ENCODE measurements around the gene SGSH.
"Not testable (repeated sequence)": the region's sequence is repeated elsewhere in the genome, so short reads cannot be mapped to it uniquely, and the experiment has no call there.

The SGSH gene

DNA sequence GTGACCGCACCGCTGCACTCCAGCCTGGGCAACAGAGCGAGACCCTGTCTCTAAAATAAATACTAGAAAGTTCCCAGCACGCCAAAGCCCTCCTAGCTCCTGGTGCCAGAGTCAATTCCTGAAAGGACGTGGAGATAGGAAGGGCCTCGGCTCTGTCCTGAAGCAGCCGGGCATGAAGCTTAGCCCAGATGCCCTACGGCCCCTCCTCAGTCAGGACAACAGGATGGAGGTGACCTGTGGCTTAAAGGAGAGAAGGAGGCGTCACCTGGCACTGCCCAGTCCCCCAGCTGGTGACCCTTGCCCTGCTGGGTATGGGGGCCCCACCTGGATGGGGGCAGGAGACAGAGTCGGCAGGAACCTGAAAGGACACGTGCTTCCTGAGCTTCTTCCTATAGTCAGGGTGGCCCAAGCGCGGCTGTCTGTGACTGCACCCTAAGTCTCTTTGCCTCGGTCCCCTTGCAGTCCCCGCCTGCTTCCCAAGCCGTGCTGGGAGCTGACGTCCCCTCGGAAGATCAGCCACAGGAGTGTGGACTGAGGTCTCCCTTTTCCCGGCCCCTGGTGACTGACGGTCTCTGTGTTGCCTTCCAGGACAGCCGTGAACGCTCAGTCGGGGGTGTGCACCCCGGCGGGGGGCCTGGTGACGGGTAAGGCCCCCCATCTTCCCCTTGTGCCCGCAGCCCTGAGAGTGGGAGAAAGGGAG is 25.6 kb upstream of the SGSH start:
- ATAC-seq = no peak
- Mint-ChIP-seq H3K36me3 (peaks cover 18% of the 10 kb centered on the region), H3K9me3 (no peaks in the 10 kb centered on the region), H3K4me1 (no peaks in the 10 kb centered on the region), H3K27me3 (no peaks in the 10 kb centered on the region), H3K27ac (no peak overlapping the region), H3K4me3 (no peak overlapping the region)

DNA sequence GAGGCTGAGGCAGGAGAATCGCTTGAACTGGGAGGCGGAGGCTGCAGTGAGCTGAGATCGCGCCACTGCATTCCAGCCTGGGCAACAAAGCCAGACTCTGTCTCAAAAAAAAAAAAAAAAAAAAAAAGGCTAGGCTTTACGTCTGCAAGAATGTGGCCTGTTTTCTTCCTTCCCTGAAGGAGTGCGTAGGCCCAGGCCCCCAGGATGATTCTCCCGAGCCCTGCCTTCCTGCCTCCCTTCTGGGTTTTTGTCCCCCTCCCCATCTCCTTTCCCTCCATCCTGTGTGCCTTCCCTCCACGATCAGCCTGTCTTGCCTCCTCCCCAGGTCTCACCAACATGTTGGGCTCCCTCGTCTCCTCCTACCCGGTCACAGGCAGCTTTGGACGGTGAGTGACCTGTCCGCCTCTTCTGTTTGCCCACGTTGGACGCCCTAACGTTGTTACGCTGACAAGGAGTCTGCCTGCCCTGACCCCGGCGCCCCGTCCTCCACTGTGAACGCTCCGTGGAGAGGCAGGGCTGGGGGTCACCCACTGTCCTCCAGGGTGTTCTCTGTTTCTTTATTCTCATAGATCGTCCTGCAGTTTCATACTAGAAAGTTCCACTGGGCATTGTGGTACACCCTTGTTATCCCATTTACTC is 24.9 kb upstream of the SGSH start:
- Mint-ChIP-seq H3K27me3 (no peaks in the 10 kb centered on the region), H3K27ac (no peak overlapping the region), H3K4me3 (no peak overlapping the region), H3K36me3 (peaks cover 18% of the 10 kb centered on the region), H3K9me3 (no peaks in the 10 kb centered on the region), H3K4me1 (no peaks in the 10 kb centered on the region)
- no peak for ATAC-seq

DNA sequence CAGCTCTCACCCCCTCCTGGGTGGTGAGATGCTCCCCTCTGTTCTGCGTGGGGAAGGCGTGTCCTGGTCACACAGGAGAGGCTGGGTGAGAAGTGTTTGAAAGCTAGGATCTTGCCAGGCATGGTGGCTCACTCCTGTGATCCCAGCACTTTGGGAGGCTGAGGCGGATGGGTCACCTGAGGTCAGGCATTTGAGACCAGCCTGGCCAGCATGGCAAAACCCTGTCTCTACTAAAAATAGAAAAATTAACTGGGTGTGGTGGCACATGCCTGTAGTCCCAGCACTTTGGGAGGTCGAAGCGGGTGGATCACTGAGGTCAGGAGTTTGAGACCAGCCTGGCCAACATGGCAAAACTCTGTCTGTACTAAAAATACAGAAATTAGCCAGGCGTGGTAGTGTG is 24.3 kb upstream of the SGSH start:
- not testable (repeated sequence) for H3K27ac Mint-ChIP-seq, H3K9me3 Mint-ChIP-seq, ATAC-seq, H3K27me3 Mint-ChIP-seq, H3K4me1 Mint-ChIP-seq, H3K4me3 Mint-ChIP-seq
- H3K36me3 Mint-ChIP-seq = peaks cover 18% of the 10 kb centered on the region

DNA sequence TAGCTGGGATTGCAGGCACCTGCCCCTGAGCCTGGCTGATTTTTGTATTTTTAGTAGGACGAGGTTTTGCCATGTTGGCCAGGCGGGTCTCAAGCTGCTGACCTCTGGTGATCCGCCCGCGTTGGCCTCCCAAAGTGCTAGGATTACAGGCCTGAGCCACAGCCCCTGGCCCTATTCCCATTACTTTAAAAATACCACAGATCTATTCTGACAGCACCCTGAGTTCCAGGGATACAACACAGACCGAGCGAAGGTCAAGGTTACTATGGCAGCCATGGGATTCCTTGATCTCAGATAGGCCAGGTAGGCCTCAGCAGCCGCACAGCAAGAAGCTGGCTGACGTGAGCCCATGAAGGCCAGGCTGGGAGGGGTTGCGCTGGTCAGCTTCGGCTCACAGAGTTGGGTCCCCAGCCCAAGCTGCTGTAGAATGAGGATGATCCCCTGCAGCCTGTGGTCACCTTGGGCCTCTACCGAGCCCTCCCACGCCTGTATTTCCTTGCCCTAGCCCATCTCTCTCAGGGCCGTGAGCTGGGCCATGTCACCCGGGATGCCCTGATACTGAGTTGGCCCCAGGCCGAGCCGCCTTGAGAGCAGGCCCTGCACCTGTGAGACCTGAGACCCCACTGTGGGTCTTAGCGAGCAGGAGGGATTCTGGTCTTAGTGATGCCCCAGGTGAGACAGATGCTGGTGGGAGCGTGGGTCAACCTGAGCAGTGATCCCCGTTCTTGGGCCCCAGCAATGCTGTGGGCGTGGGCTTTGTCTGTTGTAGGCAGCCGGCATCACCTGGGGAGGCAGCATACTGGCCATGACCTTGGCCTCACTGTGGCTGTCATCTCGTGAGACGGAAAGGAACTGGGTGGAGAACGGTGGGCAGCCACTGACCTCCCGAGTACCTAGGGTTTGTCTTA is 23.6 kb upstream of the SGSH start:
- no peak overlapping the region for H3K27ac Mint-ChIP-seq
- peaks cover 18% of the 10 kb centered on the region for H3K36me3 Mint-ChIP-seq

DNA sequence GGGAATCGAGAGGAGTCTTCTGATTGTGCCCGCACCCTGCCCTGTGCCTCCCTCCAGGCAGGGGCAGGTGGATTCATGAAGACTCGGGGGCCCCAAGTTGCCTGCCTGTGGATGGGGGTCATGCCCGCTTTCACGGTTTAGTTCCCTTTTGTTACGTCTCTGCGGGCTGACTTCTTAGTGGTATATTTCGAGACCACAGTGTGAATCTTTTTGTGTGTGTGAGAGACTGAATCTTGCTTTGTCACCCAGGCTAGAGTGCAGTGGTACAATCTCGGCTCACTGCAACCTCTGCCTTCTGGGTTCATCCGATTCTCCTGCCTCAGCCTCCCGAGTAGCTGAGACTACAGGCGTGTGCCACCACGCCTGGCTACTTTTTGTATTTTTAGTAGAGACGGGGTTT is 22.4 kb upstream of the SGSH start:
- no peak overlapping the region for H3K27ac Mint-ChIP-seq
- peaks cover 24% of the 10 kb centered on the region for H3K36me3 Mint-ChIP-seq
- no peaks in the 10 kb centered on the region for H3K27me3 Mint-ChIP-seq
- H3K4me1 Mint-ChIP-seq = no peaks in the 10 kb centered on the region
- H3K4me3 Mint-ChIP-seq = no peak overlapping the region
- no peak for ATAC-seq
- no peaks in the 10 kb centered on the region for H3K9me3 Mint-ChIP-seq

More for the DNA sequence above, 23.6 kb upstream of the SGSH start:
- Mint-ChIP-seq H3K9me3 (no peaks in the 10 kb centered on the region), H3K4me1 (no peaks in the 10 kb centered on the region), H3K27me3 (no peaks in the 10 kb centered on the region), H3K4me3 (no peak overlapping the region)
- peak; percentile 8 for ATAC-seq

DNA sequence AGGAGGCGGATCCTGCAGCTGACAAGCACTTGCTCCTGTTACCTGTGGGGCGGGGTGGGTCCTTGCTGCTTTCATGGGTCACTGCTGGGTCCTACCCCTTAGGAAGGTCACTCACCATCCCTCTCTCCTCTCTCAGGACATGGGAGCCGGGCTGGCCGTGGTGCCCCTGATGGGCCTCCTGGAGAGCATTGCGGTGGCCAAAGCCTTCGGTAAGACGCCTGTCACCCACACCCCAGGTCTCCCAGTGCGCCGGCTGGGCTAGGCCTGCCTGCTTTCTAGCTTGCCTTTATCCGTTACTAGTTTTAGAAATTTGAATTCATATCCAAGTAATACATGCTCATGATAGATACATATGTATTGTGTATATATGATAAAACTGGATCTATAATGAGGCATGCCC is 17.3 kb upstream of the SGSH start:
- Mint-ChIP-seq H3K4me1 (no peaks in the 10 kb centered on the region), H3K4me3 (no peak overlapping the region), H3K27me3 (no peaks in the 10 kb centered on the region), H3K9me3 (peaks cover 9% of the 10 kb centered on the region), H3K27ac (no peak overlapping the region), H3K36me3 (peaks cover 46% of the 10 kb centered on the region)
- no peak for ATAC-seq

DNA sequence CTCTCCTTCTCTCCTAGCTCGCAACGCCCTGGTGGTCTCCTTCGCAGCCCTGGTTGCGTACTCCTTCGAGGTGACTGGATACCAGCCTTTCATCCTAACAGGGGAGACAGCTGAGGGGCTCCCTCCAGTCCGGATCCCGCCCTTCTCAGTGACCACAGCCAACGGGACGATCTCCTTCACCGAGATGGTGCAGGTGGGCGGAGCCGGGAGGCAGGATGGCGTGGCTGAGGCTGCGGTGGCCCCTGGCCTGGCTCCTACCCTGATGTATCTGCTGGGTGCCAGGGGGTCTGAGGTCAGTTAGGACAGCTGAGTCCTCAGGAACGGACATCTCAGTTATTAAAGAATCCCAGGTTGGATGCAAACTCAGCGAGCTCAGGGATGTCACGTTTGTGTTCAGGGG is 16.8 kb upstream of the SGSH start:
- peaks cover 49% of the 10 kb centered on the region for H3K36me3 Mint-ChIP-seq
- no peaks in the 10 kb centered on the region for H3K27me3 Mint-ChIP-seq
- H3K27ac Mint-ChIP-seq = no peak overlapping the region
- no peak overlapping the region for H3K4me3 Mint-ChIP-seq
- H3K9me3 Mint-ChIP-seq = peaks cover 9% of the 10 kb centered on the region
- no peak for ATAC-seq
- H3K4me1 Mint-ChIP-seq = no peaks in the 10 kb centered on the region

DNA sequence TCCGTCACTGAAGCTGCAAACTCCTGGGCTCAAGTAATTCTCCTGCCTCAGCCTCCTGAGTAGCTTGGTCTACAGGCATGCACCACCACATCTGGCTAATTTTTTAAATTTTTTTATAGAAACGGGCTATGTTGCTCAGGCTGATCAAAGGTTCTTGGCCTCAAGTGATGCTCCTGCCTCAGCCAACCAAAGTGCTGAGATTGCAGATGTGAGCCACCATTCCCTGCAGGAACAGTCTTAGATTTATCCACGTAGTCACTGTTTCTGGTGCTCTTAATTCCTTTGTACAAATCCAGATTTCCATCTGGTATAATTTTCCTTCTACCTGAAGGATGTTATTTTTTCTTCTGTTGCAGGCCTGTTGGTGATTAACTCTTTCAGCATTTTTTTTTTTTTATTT is 13.1 kb upstream of the SGSH start:
- peaks cover 45% of the 10 kb centered on the region for H3K36me3 Mint-ChIP-seq
- peaks cover 14% of the 10 kb centered on the region for H3K9me3 Mint-ChIP-seq
- no peak overlapping the region for H3K4me3 Mint-ChIP-seq
- ATAC-seq = no peak
- H3K4me1 Mint-ChIP-seq = no peaks in the 10 kb centered on the region
- no peak overlapping the region for H3K27ac Mint-ChIP-seq
- no peaks in the 10 kb centered on the region for H3K27me3 Mint-ChIP-seq

DNA sequence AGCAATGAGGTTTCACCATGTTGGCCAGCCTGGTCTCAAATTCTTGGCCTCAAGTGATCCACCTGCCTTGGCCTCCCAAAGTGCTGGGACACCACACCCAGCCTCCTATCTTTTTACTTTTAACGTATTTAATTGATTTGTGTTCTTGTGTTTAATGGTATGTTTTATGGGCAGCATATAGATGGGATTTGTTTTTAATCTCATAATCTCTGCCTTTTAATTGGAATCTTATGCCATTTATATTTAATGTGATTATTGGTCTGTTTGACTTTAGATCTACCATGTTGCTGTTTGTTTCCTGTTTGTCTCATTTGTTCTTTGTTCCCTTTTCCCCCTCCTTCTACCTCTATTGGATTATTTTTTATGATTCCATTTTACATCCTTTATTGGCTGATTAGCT is 12.3 kb upstream of the SGSH start:
- Mint-ChIP-seq H3K4me3 (no peak overlapping the region), H3K4me1 (no peaks in the 10 kb centered on the region), H3K36me3 (peaks cover 44% of the 10 kb centered on the region), H3K27ac (no peak overlapping the region), H3K9me3 (peaks cover 14% of the 10 kb centered on the region), H3K27me3 (no peaks in the 10 kb centered on the region)
- no peak for ATAC-seq

DNA sequence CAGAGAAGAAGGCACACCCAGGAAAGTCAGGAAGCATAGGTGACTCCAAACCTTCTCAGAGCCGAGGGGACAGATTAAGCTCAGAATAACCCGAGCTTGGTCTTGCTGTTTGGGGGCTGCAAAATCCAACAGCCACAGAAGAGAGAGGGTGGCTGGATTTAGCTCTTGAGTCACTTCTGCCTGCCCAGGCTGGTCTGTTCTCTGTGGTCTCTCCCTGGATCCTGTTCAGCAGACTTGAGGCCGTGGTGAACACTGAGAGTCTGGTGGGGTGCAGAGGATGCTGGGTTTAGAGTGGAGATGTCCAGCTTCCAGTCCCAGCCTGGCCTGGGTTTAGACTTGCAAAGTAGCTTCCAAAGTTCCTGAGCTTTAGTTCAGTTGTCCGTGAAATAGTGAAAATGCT is 8.9 kb upstream of the SGSH start:
- H3K36me3 Mint-ChIP-seq = peaks cover 29% of the 10 kb centered on the region
- no peak overlapping the region for H3K4me3 Mint-ChIP-seq
- no peak for ATAC-seq
- peaks cover 4% of the 10 kb centered on the region for H3K4me1 Mint-ChIP-seq
- H3K9me3 Mint-ChIP-seq = peaks cover 11% of the 10 kb centered on the region
- H3K27ac Mint-ChIP-seq = no peak overlapping the region
- H3K27me3 Mint-ChIP-seq = no peaks in the 10 kb centered on the region

DNA sequence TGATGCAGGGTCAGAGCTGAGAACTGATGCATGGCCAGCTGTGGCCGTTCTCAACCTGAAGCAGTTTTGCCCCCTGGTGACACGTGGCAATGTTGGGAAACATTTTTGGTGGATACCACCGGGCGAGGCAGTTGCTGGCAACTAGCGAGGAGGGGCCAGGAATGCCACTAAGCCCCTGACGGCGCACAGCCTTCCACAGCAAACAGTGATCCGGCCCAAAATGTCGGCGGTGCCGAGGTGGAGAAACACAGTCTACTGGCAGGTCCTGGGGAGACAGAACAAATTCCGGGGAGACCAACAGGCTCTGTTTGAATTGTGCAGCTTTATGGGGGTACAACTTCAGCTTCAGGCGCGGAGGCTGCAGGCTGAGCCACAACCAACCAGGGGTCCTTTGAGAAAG is 8.3 kb upstream of the SGSH start:
- ATAC-seq = no peak
- no peak overlapping the region for H3K4me3 Mint-ChIP-seq
- peaks cover 27% of the 10 kb centered on the region for H3K36me3 Mint-ChIP-seq
- H3K27ac Mint-ChIP-seq = no peak overlapping the region
- H3K27me3 Mint-ChIP-seq = no peaks in the 10 kb centered on the region
- H3K4me1 Mint-ChIP-seq = peaks cover 7% of the 10 kb centered on the region
- H3K9me3 Mint-ChIP-seq = peaks cover 12% of the 10 kb centered on the region

DNA sequence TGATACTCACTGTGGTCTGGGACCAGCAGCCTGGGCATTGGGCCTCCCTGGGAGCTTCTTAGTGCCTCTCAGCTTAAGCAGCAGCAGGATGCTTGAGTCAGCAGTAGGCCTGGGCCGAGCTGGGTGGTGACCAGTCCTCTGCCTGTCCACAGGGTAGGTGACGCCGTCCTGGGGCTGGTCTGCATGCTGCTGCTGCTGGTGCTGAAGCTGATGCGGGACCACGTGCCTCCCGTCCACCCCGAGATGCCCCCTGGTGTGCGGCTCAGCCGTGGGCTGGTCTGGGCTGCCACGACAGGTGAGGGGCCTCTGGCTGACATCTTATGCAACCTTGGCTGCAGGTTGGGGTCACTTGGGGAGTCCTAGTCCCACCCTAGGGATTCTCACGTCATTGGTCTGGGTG is 7.5 kb upstream of the SGSH start:
- Mint-ChIP-seq H3K9me3 (peaks cover 11% of the 10 kb centered on the region), H3K4me1 (peaks cover 15% of the 10 kb centered on the region), H3K4me3 (no peak overlapping the region), H3K27ac (no peak overlapping the region), H3K27me3 (no peaks in the 10 kb centered on the region), H3K36me3 (peaks cover 27% of the 10 kb centered on the region)
- no peak for ATAC-seq

DNA sequence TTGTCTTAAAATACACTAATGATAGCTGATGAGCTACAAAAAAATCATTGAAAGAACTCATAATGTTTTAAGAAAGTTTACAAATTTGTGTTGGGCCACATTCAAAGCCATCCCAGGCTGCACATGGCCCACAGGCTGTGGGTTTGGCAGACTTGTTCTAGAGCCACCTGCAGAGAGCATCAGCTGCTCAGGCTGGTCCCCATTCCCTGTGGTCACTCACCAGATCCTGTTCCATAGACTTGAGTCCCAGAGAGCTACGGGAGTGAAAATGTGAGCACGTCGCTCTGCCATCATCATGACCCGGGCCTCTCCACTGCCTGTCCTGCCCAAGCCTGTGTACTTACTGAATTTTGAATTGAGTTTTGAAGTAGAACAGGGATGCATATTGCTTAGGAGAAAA is 7.0 kb upstream of the SGSH start:
- Mint-ChIP-seq H3K36me3 (peaks cover 22% of the 10 kb centered on the region), H3K27me3 (no peaks in the 10 kb centered on the region), H3K4me1 (peaks cover 15% of the 10 kb centered on the region), H3K27ac (no peak overlapping the region), H3K4me3 (no peak overlapping the region), H3K9me3 (peaks cover 9% of the 10 kb centered on the region)
- ATAC-seq = no peak

DNA sequence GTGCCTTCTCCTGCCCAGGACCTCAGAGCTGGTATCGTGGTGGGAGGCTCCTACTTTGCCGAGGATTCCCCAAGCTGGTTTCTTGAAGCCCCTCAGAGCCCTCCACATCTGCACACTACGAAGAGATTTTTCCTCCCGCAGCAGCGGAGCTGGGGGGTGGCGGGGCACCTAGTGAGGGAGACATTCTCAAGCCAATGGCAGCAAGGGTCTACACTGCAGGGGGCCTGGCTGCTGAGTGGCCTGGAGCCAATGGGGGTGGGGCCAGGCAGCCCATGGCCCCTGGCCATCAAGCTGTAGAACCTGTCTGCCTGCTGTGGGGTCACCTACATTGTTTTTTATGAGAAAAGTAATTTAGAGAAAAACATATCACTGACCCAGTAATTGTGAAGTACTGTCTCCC is 5.1 kb upstream of the SGSH start:
- Mint-ChIP-seq H3K9me3 (peaks cover 4% of the 10 kb centered on the region), H3K4me1 (peaks cover 21% of the 10 kb centered on the region), H3K4me3 (no peak overlapping the region), H3K27me3 (no peaks in the 10 kb centered on the region), H3K27ac (no peak overlapping the region), H3K36me3 (peaks cover 13% of the 10 kb centered on the region)
- no peak for ATAC-seq

DNA sequence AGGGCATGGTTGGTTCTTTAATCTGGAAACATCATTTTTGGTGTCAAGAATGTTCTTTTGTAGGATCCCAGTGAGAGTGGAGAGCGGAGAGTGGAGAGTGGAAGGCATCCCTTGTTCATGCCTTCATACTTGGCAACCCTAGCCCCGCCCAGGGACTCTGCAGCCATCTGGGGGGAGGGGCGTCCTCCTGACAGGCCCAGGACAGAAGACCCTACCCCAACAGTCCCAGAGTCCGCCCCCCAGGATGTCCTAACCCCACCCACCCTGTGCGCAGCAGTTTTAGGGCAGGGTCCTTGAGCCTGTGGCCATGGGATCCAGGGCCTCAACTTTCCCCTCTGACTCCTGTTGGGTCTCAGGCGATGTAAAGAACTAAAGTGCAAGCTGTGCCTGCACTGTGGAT is 4.5 kb upstream of the SGSH start:
- Mint-ChIP-seq H3K4me3 (no peak overlapping the region), H3K36me3 (peaks cover 13% of the 10 kb centered on the region), H3K9me3 (peaks cover 4% of the 10 kb centered on the region), H3K27ac (no peak overlapping the region), H3K4me1 (peaks cover 24% of the 10 kb centered on the region), H3K27me3 (no peaks in the 10 kb centered on the region)
- ATAC-seq = no peak
